ENCODE data around the gene C1GALT1.
"Not testable (repeated sequence)": the region's sequence is repeated elsewhere in the genome, so short reads cannot be mapped to it uniquely, and the experiment has no call there.

Gene C1GALT1

GRCh38 chr7:7199592-7199991 lies 17.2 kb downstream of the C1GALT1 start:
- DNase-seq (ENCODE audit: insufficient read length, low spot score); FAIRE-seq: not testable (repeated sequence)

- not testable (repeated sequence) for DNase-seq (ENCODE audit: insufficient read length, low spot score); FAIRE-seq
Measured at GRCh38 chr7:7200255-7200654, 17.9 kb downstream of the C1GALT1 start.

- DNase-seq (ENCODE audit: insufficient read length, low spot score) (no peak), FAIRE-seq (no peak)
Measured at GRCh38 chr7:7201578-7202374, 19.4 kb downstream of the C1GALT1 start.

- FAIRE-seq: no peak
- no peak for DNase-seq (ENCODE audit: insufficient read length, low spot score)
Measured at GRCh38 chr7:7202375-7202720, 20.0 kb downstream of the C1GALT1 start.

- FAIRE-seq (no peak), DNase-seq (ENCODE audit: insufficient read length, low spot score) (no peak)
Measured at GRCh38 chr7:7203813-7204575, 21.6 kb downstream of the C1GALT1 start.

- no peak for DNase-seq (ENCODE audit: insufficient read length, low spot score)
- no peak for FAIRE-seq
Measured at GRCh38 chr7:7207876-7208275, 25.5 kb downstream of the C1GALT1 start.

GRCh38 chr7:7208520-7208919 lies 26.2 kb downstream of the C1GALT1 start:
- peak; percentile 55 for FAIRE-seq
- DNase-seq (ENCODE audit: insufficient read length, low spot score): no peak

- DNase-seq (ENCODE audit: insufficient read length, low spot score) (no peak), FAIRE-seq (no peak)
Measured at GRCh38 chr7:7209412-7210050, 27.2 kb downstream of the C1GALT1 start.

- FAIRE-seq (no peak), DNase-seq (ENCODE audit: insufficient read length, low spot score) (no peak)
Measured at GRCh38 chr7:7210475-7211237, 28.3 kb downstream of the C1GALT1 start.

- DNase-seq (ENCODE audit: insufficient read length, low spot score) (no peak), FAIRE-seq (peak; percentile 78)
Measured at GRCh38 chr7:7212612-7213011, 30.3 kb downstream of the C1GALT1 start.

GRCh38 chr7:7214398-7215347 lies 32.3 kb downstream of the C1GALT1 start:
- DNase-seq (ENCODE audit: insufficient read length, low spot score) (no peak), FAIRE-seq (peak; percentile 57)

- no peak for DNase-seq (ENCODE audit: insufficient read length, low spot score)
- no peak for FAIRE-seq
Measured at GRCh38 chr7:7216279-7216678, 33.9 kb downstream of the C1GALT1 start.

GRCh38 chr7:7219216-7219615 lies 36.9 kb downstream of the C1GALT1 start:
- no peak for FAIRE-seq

GRCh38 chr7:7220821-7221220 lies 38.5 kb downstream of the C1GALT1 start:
- DNase-seq (ENCODE audit: insufficient read length, low spot score): no peak
- FAIRE-seq: no peak

More at GRCh38 chr7:7219216-7219615, 36.9 kb downstream of the C1GALT1 start:
- no peak for DNase-seq (ENCODE audit: insufficient read length, low spot score)

- FAIRE-seq (no peak), DNase-seq (ENCODE audit: insufficient read length, low spot score) (peak; percentile 21)
Measured at GRCh38 chr7:7221599-7222038, 39.3 kb downstream of the C1GALT1 start.

- no peak for FAIRE-seq
- no peak for DNase-seq (ENCODE audit: insufficient read length, low spot score)
Measured at GRCh38 chr7:7223250-7223649, 40.9 kb downstream of the C1GALT1 start.

GRCh38 chr7:7226407-7226806 lies 44.1 kb downstream of the C1GALT1 start:
- DNase-seq (ENCODE audit: insufficient read length, low spot score) (no peak), FAIRE-seq (no peak)

- no peak for FAIRE-seq
- DNase-seq (ENCODE audit: insufficient read length, low spot score): no peak
Measured at GRCh38 chr7:7228472-7228871, 46.1 kb downstream of the C1GALT1 start.

- DNase-seq (ENCODE audit: insufficient read length, low spot score) (no peak), FAIRE-seq (no peak)
Measured at GRCh38 chr7:7228967-7229366, 46.6 kb downstream of the C1GALT1 start.

GRCh38 chr7:7231000-7231399 lies 48.7 kb downstream of the C1GALT1 start:
- DNase-seq (ENCODE audit: insufficient read length, low spot score) (no peak), FAIRE-seq (no peak)
